Testis (tissue), 3 donors: ENCODE measurements around the gene SMARCAD1. TPM values are rescaled to one million over a fixed set of nuclear protein-coding genes. Genes with fewer than 3 reads are reported as not detected.

ENCODE experiments used
- DNase-seq: peaks from one replicate; pipeline ENCODE4 v3.0.0-alpha.2; 2019
- H3K27ac ChIP-seq, 2 donors: fragments of 200-600 bp; sonication (generic); one replicate each; pipeline ENCODE4 v1.5.1; 2019
- H3K27me3 ChIP-seq: fragments of 200-600 bp; sonication (generic); one replicate; pipeline ENCODE4 v1.5.1; 2019
- H3K36me3 ChIP-seq: fragments of 200-600 bp; sonication (generic); one replicate; pipeline ENCODE4 v1.5.1; 2017; ENCODE audit warnings: low read depth; ENCODE audit errors: missing control alignments
- H3K4me1 ChIP-seq: fragments of 200-600 bp; sonication (generic); one replicate; pipeline ENCODE4 v1.5.1; 2019
- H3K4me3 ChIP-seq, 2 donors: fragments of 200-600 bp; sonication (generic); one replicate each; pipeline ENCODE4 v1.5.1; 2017 to 2019
- H3K9me3 ChIP-seq: fragments of 200-600 bp; sonication (generic); one replicate; pipeline ENCODE4 v1.5.1; 2017
- CTCF ChIP-seq, 3 experiments: fragments of 450-650 bp in 2 of 3; fragments of 200-600 bp in 1 of 3; sonication (generic) in 1 of 3; IDR thresholded peaks; one replicate each; pipeline ENCODE4 v1.5.1; 2016 to 2019; ENCODE audit warnings: antibody characterized with exemption in 3 of 3, mild to moderate bottlenecking in 2 of 3, moderate library complexity in 1 of 3
- POLR2A ChIP-seq: fragments of 450-650 bp; IDR thresholded peaks from one replicate; pipeline ENCODE4 v1.6.1; 2017; ENCODE audit warnings: antibody characterized with exemption, mild to moderate bottlenecking, moderate library complexity
- WGBS, 2 donors: methylation state at CpG; one replicate each; pipeline ENCODE4 v1.1.5; 2018; 5-methylcytosine and 5-hydroxymethylcytosine counted together
- intact Hi-C: fragments of 100-400 bp; cut with DNase I; formaldehyde crosslinking; loops from one replicate; pipeline ENCODE4 v1.15.1; 2023; ENCODE audit warnings: low total_unique reads
- polyA plus RNA-seq: library from polyadenylated mRNA; stranded (reverse); fragments of 350-450 nt; fragmentation: Illumina TruSeq; extraction: RNeasy Lipid Tissue Mini Kit (QIAGEN cat#74804); gene quantifications from one replicate; pipeline ENCODE4 v1.2.3, GENCODE V29; 2014; ENCODE audit warnings: low read depth, low replicate concordance; ENCODE audit not compliant: insufficient read depth
- total RNA-seq, 2 donors: library from RNA; depleted of rRNA; stranded (reverse); fragments of >200 nt; gene quantifications; one replicate each; pipeline ENCODE4 v1.2.3, GENCODE V29; 2016

The SMARCAD1 gene
- total and polyA plus RNA-seq, 3 donors from 2014 or later, result 17.4 to 35.6 (median 31.7) TPM

- 74 to 77% methylated on average over 5 of the region's 5 CpGs for whole genome bisulfite sequencing, 2 donors
- Histone ChIP-seq H3K27me3 (no peaks in the 10 kb centered on the region), H3K27ac (no peak overlapping the region), H3K36me3 (no peaks in the 10 kb centered on the region), H3K9me3 (no peaks in the 10 kb centered on the region), H3K4me3 (no peak overlapping the region), H3K4me1 (no peaks in the 10 kb centered on the region)
- intact Hi-C loops, result no loop called here
- DNase-seq, result no peak
- TF ChIP-seq POLR2A, result no peak
- TF ChIP-seq CTCF (IDR thresholded peaks at IDR 0.05), result no peak
These were observed 54.7 kb downstream of the SMARCAD1 start for GRCh38 chr4:94262163-94263016.

- intact Hi-C loops, result no loop called here
- no peaks in the 10 kb centered on the region for H3K9me3 ChIP-seq
- H3K4me1 ChIP-seq, result no peaks in the 10 kb centered on the region
- no peaks in the 10 kb centered on the region for H3K27me3 ChIP-seq
- TF ChIP-seq POLR2A (no peak), CTCF (IDR thresholded peaks at IDR 0.05) (no peak)
- DNase-seq, result no peak
- H3K36me3 ChIP-seq, result no peaks in the 10 kb centered on the region
- no peak overlapping the region for H3K27ac ChIP-seq
- WGBS, 2 donors, result 91 to 96% methylated on average over 4 of the region's 4 CpGs
- H3K4me3 ChIP-seq, result no peak overlapping the region
These were observed 59.4 kb downstream of the SMARCAD1 start for GRCh38 chr4:94267037-94267436.

GRCh38 chr4:94271248-94271647 is 63.6 kb downstream of the SMARCAD1 start:
- Histone ChIP-seq H3K9me3 (no peaks in the 10 kb centered on the region), H3K27ac (no peak overlapping the region), H3K4me3 (no peak overlapping the region), H3K4me1 (no peaks in the 10 kb centered on the region), H3K36me3 (no peaks in the 10 kb centered on the region), H3K27me3 (no peaks in the 10 kb centered on the region)
- 62 to 94% methylated on average over 2 of the region's 2 CpGs for WGBS, 2 donors
- no peak for DNase-seq
- TF ChIP-seq POLR2A (no peak), CTCF (IDR thresholded peaks at IDR 0.05) (no peak)
- intact Hi-C loops, result no loop called here

- Histone ChIP-seq H3K27ac (no peak overlapping the region), H3K27me3 (no peaks in the 10 kb centered on the region), H3K36me3 (no peaks in the 10 kb centered on the region), H3K4me1 (no peaks in the 10 kb centered on the region), H3K9me3 (no peaks in the 10 kb centered on the region), H3K4me3 (no peak overlapping the region)
- WGBS, 2 donors, result 95 to 96% methylated on average over 3 of the region's 3 CpGs
- intact Hi-C loops, result no loop called here
- TF ChIP-seq POLR2A (no peak), CTCF (IDR thresholded peaks at IDR 0.05) (no peak)
- DNase-seq, result no peak
These were observed 67.2 kb downstream of the SMARCAD1 start for GRCh38 chr4:94274912-94275311.

GRCh38 chr4:94276204-94276603 is 68.5 kb downstream of the SMARCAD1 start:
- WGBS, 2 donors, result 96% methylated on average over 7 of the region's 7 CpGs
- no peak for DNase-seq
- Histone ChIP-seq H3K27ac (no peak overlapping the region), H3K36me3 (no peaks in the 10 kb centered on the region), H3K27me3 (no peaks in the 10 kb centered on the region), H3K9me3 (no peaks in the 10 kb centered on the region), H3K4me3 (no peak overlapping the region), H3K4me1 (no peaks in the 10 kb centered on the region)
- intact Hi-C loops, result no loop called here
- TF ChIP-seq POLR2A (no peak), CTCF (IDR thresholded peaks at IDR 0.05) (no peak)
